ENCODE data around the gene ADSS2.

DNA sequence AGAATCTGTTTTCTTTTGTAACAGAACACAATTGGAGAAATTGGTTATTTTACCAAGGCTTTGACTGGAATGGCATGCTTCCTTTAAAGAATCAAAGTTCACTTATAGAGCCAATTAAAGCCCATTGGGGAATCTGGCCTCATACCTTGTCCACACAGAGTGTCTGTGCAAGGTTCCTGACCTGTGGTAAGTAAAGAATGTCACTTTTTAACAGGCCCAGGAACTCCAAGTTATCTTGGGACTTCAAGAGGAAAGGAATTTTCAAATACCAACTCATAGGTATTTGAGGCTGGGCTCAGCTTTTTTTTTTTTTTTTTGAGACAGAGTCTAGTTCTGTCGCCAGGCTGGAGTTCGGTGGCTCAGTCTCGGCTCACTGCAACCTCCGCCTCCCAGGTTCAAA is 7.1 kb upstream of the ADSS2 start:
- TF ChIP-seq SIN3A (IDR thresholded peaks at IDR 0.05; ENCODE audit: borderline replicate concordance, low read depth, low read length) (no peak), MXI1 (IDR thresholded peaks at IDR 0.05; ENCODE audit: low read depth, low read length) (no peak), TAF1 (IDR thresholded peaks at IDR 0.05; ENCODE audit: borderline replicate concordance, low read depth, low read length) (no peak)
- TF ChIP-seq, protein P1, sequence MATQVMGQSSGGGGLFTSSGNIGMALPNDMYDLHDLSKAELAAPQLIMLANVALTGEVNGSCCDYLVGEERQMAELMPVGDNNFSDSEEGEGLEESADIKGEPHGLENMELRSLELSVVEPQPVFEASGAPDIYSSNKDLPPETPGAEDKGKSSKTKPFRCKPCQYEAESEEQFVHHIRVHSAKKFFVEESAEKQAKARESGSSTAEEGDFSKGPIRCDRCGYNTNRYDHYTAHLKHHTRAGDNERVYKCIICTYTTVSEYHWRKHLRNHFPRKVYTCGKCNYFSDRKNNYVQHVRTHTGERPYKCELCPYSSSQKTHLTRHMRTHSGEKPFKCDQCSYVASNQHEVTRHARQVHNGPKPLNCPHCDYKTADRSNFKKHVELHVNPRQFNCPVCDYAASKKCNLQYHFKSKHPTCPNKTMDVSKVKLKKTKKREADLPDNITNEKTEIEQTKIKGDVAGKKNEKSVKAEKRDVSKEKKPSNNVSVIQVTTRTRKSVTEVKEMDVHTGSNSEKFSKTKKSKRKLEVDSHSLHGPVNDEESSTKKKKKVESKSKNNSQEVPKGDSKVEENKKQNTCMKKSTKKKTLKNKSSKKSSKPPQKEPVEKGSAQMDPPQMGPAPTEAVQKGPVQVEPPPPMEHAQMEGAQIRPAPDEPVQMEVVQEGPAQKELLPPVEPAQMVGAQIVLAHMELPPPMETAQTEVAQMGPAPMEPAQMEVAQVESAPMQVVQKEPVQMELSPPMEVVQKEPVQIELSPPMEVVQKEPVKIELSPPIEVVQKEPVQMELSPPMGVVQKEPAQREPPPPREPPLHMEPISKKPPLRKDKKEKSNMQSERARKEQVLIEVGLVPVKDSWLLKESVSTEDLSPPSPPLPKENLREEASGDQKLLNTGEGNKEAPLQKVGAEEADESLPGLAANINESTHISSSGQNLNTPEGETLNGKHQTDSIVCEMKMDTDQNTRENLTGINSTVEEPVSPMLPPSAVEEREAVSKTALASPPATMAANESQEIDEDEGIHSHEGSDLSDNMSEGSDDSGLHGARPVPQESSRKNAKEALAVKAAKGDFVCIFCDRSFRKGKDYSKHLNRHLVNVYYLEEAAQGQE (IDR thresholded peaks at IDR 0.05; ENCODE audit: low read depth, low read length): no peak
- TF ChIP-seq, protein P2, sequence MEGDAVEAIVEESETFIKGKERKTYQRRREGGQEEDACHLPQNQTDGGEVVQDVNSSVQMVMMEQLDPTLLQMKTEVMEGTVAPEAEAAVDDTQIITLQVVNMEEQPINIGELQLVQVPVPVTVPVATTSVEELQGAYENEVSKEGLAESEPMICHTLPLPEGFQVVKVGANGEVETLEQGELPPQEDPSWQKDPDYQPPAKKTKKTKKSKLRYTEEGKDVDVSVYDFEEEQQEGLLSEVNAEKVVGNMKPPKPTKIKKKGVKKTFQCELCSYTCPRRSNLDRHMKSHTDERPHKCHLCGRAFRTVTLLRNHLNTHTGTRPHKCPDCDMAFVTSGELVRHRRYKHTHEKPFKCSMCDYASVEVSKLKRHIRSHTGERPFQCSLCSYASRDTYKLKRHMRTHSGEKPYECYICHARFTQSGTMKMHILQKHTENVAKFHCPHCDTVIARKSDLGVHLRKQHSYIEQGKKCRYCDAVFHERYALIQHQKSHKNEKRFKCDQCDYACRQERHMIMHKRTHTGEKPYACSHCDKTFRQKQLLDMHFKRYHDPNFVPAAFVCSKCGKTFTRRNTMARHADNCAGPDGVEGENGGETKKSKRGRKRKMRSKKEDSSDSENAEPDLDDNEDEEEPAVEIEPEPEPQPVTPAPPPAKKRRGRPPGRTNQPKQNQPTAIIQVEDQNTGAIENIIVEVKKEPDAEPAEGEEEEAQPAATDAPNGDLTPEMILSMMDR (IDR thresholded peaks at IDR 0.05): no peak
